Airway epithelial cell (primary cell): ENCODE results near the gene CS. TPM values are rescaled to one million over a fixed set of nuclear protein-coding genes. Genes with fewer than 3 reads are reported as not detected.

ENCODE experiments used
- total RNA-seq: library from RNA; depleted of rRNA; stranded (reverse); fragments of >200 nt; gene quantifications from 2 replicates; pipeline ENCODE4 v1.2.3, GENCODE V29; 2015

CS gene
- 111 and 144 TPM in 2 replicates for total RNA-seq

GRCh38 chr12:56299853-56300643 is at the start of gene CS:
TSS of gene CS (minus strand) at chr12:56300330. CDS start at chr12:56300201, 129 bp downstream.

DNA sequence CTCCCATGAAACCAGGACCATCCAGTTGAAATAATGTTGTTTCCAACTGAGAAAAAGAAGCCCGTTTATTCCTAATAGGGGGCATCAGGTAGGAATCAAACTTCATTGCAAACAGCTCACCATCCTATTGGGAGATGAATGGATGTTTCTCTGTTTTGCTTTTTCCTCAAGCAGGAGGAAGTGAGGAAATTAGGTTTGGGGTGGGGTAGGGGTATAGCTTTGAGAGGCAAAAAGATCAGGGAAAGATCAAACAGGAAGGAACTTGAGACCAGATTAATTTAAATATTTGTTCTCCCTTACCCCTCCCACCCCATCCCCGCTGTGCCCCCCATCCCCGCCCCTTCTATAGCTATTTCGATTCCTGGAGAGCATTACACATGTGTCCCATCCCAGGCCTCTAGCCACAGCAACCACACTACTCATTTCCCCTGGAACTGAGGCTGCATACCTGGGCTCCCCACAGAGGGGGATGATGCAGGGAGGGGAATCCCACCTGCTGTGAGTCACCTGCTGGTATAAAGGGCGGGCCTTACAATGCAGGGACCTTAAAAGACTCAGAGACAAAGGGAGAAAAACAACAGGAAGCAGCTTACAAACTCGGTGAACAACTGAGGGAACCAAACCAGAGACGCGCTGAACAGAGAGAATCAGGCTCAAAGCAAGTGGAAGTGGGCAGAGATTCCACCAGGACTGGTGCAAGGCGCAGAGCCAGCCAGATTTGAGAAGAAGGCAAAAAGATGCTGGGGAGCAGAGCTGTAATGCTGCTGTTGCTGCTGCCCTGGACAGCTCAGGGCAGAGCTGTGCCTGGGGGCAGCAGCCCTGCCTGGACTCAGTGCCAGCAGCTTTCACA is 38.4 kb upstream of the CS start, which contains the start of gene IL23A:
IL23A (plus strand) TSS at position 577 of the 850 bp plus-strand sequence; CDS start at position 738, 161 bp downstream.

GRCh38 chr12:56333679-56334489 is 33.8 kb upstream of the CS start, which contains the start of gene PAN2:
TSS of gene PAN2 (minus strand) at chr12:56334000. CDS start at chr12:56333094, 906 bp downstream.

DNA sequence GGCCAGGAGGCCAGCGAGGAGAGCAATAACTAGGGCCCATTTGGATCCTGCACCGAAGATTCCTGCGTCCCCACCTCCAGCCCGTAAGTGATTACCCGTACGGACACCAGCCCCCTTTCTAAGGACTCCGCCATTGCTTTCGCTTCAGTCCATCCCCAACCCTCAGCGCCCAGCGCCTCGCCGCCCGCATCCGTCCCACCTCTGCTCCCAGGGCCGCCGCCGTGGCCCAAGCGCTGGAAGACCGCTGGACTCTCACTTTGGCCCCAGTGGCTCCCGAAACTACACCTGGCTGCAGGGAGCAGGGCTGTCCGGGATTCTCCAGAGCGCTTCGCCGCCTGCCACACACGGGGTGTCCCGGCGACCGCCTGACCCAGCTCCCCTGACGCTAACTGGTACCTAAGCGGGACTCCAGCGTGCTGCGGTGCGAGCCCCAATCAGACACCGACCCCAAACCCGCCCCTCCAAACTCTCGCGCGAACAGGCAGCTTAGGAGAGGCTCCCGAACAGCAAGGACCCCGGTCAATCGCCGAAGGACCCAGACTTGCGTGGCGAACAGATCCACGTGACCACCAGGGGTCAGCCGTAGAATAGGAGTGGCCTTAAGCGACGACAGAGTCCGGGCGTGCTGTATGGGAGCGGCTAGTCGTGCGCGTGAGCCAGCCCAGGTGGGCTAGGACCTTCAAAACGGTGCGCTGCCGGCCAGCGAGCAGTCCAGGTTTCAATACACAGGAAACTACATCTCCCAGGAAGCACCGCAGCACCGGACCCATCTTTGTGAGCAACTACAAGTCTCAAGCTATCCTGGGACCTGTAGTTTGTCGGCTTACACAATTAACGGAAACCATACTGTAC is 15.7 kb upstream of the CS start, which contains the start of gene CNPY2:
CNPY2 (minus strand) TSS at position 367 of the 852 bp plus-strand sequence. CDS start 771 bp downstream, outside the sequence.

GRCh38 chr12:56266693-56267442 is 33.3 kb downstream of the CS start, which contains the start of gene COQ10A:
TSS of gene COQ10A (plus strand) at chr12:56266942. CDS start at chr12:56267119, 177 bp downstream.

DNA sequence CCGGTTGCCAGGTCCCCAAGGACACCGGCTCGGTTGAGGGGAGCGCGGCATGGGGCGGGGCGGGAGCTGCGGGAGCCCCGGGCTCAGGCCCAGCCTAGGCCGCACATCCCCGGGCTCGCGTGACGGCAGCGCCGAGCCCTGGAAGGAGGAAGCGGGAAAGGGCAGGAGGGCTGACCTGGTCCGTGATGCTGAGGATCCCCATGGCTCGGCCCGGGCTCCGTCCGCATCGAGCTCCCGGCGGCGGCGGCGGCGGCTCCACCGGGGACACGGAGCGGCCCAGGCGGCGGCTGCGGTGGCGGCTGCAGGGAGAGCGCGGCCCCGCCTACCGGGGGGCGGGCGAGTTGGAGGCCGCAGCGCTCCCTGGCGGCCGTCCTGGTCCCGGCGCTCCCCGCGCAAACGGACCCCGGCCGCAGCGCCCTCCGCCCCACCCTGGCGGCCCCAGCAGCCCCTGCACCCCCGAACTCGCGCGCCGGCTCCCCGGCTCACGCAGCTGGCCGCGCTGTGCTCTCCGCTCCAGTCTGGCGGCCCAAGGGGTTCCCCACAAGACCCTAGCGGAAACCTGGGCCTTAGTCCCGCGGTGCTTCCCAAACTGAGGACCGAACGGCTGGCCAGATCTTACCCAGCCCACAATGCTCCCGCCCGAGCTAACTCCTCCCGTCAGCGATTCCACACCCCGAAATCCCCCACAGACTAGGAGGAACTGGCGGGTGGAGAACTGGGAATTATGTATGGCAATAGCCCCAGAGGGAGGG is 41.9 kb downstream of the CS start, which contains the start of gene ANKRD52:
ANKRD52 (minus strand) TSS at position 317 of the 752 bp plus-strand sequence; CDS start at position 202, 115 bp downstream.

DNA sequence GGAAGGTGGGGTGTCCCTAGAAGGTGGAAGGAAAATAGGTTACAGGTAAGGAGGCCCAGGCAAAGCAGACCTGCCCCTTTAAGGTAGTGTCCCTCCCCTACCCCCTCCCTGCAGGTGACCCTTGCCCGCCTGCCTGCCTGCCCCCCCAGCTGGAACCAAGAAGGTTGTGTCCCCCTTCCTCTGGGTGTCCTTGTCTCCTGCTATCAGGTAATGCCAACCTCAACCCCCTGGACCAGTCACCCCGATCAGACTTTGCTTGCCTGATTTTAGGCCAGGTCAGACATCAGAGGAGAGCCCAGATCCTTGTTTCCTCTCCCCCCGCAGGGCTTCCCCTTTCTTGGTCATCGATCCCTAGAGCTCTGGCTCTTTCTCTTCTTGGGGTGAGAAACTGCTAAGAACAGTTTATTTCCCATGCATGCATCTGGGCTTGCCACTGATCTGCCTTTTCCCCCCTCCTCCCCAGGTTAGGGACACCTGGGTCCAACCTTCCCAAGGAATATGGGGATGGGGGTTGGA is 70.2 kb downstream of the CS start, which contains the start of gene SLC39A5:
SLC39A5 (plus strand) TSS at position 136 of the 516 bp plus-strand sequence. CDS start 1,224 bp downstream, outside the sequence.

GRCh38 chr12:56224102-56224701 is 75.9 kb downstream of the CS start, which contains the start of gene NABP2:
TSS of gene NABP2 (plus strand) at chr12:56224342. CDS start at chr12:56224857, 515 bp downstream.

DNA sequence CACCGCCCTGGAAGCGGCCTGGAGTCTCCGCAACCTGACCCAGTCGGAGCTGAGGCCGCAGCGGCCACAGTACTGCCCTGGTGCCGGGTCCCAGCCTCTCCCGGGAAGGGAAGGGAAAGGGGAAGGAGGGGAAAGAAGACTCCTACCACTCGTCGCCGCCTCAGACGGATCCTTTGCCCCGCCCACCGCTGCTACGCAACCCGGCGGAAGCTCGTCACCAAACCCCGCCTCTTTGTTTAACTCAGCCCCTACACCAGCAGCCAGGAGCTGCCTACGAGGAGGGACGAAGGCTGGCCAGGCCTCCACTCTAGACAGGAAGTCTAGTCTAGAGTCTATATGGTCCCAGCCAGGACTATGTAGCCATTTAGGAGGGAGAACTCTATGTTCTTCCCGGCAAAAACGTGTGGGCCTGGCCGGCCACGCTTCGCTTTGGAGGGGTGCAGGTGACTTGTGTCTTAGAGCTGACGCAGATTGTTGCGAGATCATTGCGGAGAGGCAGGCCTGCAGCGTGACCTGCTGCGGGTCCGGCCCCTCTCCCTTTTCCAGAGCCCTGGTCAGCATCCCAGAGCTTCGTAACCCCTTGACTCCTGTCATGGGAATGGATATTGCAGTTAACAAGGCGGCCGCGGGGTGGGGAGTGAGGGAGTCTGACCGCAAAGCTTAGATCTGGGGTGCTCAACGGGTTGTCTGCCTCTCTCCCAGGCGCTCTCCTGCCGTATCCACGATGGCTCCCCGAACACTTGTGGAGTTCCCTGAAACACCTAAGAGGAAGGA is 78.2 kb downstream of the CS start, which contains the start of gene RNF41:
RNF41 (minus strand) TSS at position 166 of the 774 bp plus-strand sequence. CDS start 7,875 bp downstream, outside the sequence.

Other genes with a start within 250 kb of the CS start
- 22.6 and 36.5 TPM in 2 replicates for gene ERBB3, start 220.2 kb downstream of the CS start, total RNA-seq
- gene PA2G4, start 195.8 kb downstream of the CS start, total RNA-seq = 322 and 323 TPM in 2 replicates
- 4,695 and 6,389 TPM in 2 replicates for gene RPL41, start 183.7 kb downstream of the CS start, total RNA-seq
- 0.98 and 2.2 TPM in 2 replicates for gene ZC3H10, start 182.1 kb downstream of the CS start, total RNA-seq
- gene ESYT1, start 172.1 kb downstream of the CS start, total RNA-seq = 152 and 202 TPM in 2 replicates
- 56.0 and 95.3 TPM in 2 replicates for gene MYL6B, start 147.7 kb downstream of the CS start, total RNA-seq
- 1,958 and 2,366 TPM in 2 replicates for gene MYL6, start 142.0 kb downstream of the CS start, total RNA-seq
- 22.7 and 28.4 TPM in 2 replicates for gene SMARCC2, start 110.8 kb downstream of the CS start, total RNA-seq
- 32.7 and 36.3 TPM in 2 replicates for gene RNF41, start 78.4 kb downstream of the CS start, total RNA-seq
- 43.2 and 50.9 TPM in 2 replicates for gene NABP2, start 76.0 kb downstream of the CS start, total RNA-seq
- not detected in 2 replicates for gene SLC39A5, start 70.3 kb downstream of the CS start, total RNA-seq
- 12.4 and 18.3 TPM in 2 replicates for gene ANKRD52, start 41.9 kb downstream of the CS start, total RNA-seq
- 7.8 and 18.3 TPM in 2 replicates for gene COQ10A, start 33.4 kb downstream of the CS start, total RNA-seq
- 78.9 and 88.9 TPM in 2 replicates for gene CNPY2, start 15.7 kb upstream of the CS start, total RNA-seq
- 12.6 and 15.4 TPM in 2 replicates for gene PAN2, start 33.7 kb upstream of the CS start, total RNA-seq
- gene IL23A, start 38.6 kb upstream of the CS start, total RNA-seq = 0.92 TPM in 1 of 2 replicates, not detected in the other
- gene STAT2, start 59.8 kb upstream of the CS start, total RNA-seq = 36.3 and 37.5 TPM in 2 replicates
- gene APOF, start 62.5 kb upstream of the CS start, total RNA-seq = not detected in 2 replicates
- gene TIMELESS, start 149.1 kb upstream of the CS start, total RNA-seq = 14.2 and 17.8 TPM in 2 replicates
- gene MIP, start 154.3 kb upstream of the CS start, total RNA-seq = not detected in 2 replicates
- gene SPRYD4, start 168.2 kb upstream of the CS start, total RNA-seq = 1.9 and 2.0 TPM in 2 replicates
- 4.2 and 6.0 TPM in 2 replicates for gene GLS2, start 187.8 kb upstream of the CS start, total RNA-seq
- gene RBMS2, start 221.5 kb upstream of the CS start, total RNA-seq = 12.9 and 21.6 TPM in 2 replicates